Ecto neural progenitor cell (in vitro differentiated cells): ENCODE data around the gene KLC1.
A peak's percentile ranks its signal among the peaks of the same experiment; 100 is the strongest.
"Not testable (repeated sequence)": the region's sequence is repeated elsewhere in the genome, so short reads cannot be mapped to it uniquely, and the experiment has no call there.

ENCODE experiments used
- DNase-seq: peaks from one replicate; pipeline ENCODE4 v3.0.0-alpha.2; 2018; ENCODE audit warnings: low spot score

KLC1 gene

GRCh38 chr14:103625356-103626095, 3.5 kb upstream of the KLC1 start:
- no peak for DNase-seq

- DNase-seq: no peak
Observed at GRCh38 chr14:103626146-103626850, 2.7 kb upstream of the KLC1 start.

- DNase-seq: no peak
Observed at GRCh38 chr14:103627073-103628025, 1.7 kb upstream of the KLC1 start.

GRCh38 chr14:103628221-103628683, 759 bp upstream of the KLC1 start:
- peak; percentile 79 for DNase-seq

GRCh38 chr14:103629503-103630121, 601 bp downstream of the KLC1 start:
- DNase-seq: peak; percentile 82

DNA sequence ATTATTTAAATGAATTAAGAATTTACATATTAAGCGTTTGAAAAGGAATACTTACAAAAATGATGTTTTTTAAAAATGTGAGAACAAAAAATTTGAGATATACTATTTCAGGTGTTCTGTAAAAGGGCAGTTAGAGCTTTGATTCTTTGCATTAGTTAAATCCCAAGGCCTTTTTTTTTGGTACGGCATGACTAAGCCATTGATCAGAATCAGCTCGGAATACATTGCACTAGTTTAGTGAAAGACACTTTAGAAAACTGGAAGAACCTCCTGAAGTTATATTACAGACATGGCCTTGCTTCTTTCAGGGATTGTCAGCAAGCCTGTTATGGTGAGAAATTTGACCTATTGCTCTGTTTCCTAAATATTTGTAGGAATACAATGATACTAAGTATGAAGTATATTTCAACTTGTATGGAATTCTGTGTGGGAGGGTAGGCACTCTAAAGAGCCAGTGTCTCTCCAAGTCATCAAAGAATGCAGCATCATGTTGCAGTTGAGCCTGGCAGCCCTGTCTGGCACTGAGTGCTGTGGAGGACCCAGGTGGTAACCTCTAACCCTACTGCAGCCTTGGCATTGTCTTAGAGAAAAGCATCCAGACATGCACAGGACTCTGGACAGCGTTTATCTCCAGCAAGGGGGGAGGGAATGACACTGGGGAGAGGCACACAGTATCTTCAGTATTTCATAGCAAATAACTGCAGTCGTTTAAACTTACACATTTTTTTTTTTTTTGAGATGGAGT, 1.5 kb downstream of the KLC1 start:
- DNase-seq: no peak

- DNase-seq: no peak
Observed at GRCh38 chr14:103633391-103633790, 4.4 kb downstream of the KLC1 start.

- no peak for DNase-seq
Observed at GRCh38 chr14:103634156-103634555, 5.1 kb downstream of the KLC1 start.

DNA sequence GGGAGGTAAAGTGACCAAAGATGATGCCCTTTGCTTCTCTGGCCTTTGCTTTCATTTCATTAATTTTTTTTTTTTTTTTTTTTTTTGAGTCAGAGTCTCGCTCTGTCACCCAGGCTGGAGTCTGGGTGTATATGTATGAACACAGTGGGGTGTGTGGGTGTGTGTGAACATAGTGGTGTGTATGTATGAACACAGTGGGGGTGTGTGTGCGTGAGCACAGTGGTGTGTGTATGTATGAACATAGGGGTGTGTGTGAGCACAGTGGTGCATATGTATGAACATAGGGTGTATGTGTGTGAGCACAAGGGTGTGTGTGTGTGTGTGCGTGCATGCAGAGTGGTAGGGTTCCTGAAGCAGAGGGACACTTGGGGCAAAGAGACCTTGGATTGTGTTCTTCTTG, 9.6 kb downstream of the KLC1 start:
- no peak for DNase-seq

GRCh38 chr14:103641161-103641560, 12.2 kb downstream of the KLC1 start:
- no peak for DNase-seq

- DNase-seq: no peak
Observed at GRCh38 chr14:103646189-103646588, 17.2 kb downstream of the KLC1 start.

DNA sequence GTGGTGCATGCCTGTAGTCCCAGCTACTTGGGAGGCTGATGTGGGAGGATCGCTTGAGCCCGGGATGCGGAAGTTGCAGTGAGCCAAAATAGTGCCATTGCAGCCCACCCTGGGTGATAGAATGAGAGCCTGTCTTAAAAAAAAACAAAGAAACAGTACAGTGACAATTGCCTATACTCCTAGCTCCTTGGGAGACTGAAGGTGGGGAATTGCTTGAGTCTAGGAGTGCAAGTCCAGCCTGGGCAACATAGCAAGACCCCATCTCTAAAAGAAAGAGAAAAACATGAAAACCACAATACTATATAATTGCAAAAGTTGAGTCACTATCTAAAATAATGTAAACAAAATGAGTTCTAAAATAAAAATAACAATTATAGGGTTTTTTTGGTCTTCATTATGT, 20.0 kb downstream of the KLC1 start:
- DNase-seq: no peak

GRCh38 chr14:103650213-103650612, 21.2 kb downstream of the KLC1 start:
- no peak for DNase-seq

- no peak for DNase-seq
Observed at GRCh38 chr14:103651585-103651984, 22.6 kb downstream of the KLC1 start.

DNA sequence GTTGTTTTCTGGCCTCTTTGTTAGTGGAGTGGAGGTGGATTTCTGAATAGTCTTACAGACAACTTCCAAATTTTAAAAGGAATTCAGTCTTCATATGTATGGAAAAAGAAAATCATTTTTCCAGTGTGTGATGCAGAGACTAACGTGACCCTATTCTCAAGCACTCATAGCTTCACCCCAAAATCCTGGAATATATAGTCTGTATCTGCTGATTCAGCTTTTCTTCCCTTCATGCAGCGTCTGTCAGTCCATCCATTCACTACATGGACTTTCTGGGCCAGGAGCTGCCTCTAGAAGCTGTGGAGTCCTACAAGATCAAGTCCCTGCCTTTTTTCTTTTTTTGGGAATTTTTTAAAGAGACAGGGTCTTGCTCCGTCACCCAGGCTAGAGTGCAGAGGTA, 23.8 kb downstream of the KLC1 start:
- DNase-seq: no peak

- not testable (repeated sequence) for DNase-seq
Observed at GRCh38 chr14:103653336-103653735, 24.3 kb downstream of the KLC1 start.

GRCh38 chr14:103653805-103654204, 24.8 kb downstream of the KLC1 start:
- no peak for DNase-seq

DNA sequence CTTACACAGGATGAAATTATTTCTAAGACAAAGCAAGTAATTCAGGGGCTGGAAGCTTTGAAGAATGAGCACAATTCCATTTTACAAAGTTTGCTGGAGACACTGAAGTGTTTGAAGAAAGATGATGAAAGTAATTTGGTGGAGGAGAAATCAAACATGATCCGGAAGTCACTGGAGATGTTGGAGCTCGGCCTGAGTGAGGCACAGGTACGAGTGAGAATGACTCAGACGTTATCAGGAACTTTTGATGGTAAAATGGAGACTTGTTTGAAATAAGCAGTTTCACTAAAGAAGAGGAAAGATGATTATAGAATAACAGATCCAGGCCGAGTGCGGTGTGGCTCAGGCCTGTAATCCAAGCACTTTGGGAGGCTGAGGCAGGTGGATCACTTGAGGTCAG, 25.6 kb downstream of the KLC1 start:
- DNase-seq: no peak

- no peak for DNase-seq
Observed at GRCh38 chr14:103656031-103656755, 27.2 kb downstream of the KLC1 start.

GRCh38 chr14:103656756-103657133, 27.7 kb downstream of the KLC1 start:
- no peak for DNase-seq

DNA sequence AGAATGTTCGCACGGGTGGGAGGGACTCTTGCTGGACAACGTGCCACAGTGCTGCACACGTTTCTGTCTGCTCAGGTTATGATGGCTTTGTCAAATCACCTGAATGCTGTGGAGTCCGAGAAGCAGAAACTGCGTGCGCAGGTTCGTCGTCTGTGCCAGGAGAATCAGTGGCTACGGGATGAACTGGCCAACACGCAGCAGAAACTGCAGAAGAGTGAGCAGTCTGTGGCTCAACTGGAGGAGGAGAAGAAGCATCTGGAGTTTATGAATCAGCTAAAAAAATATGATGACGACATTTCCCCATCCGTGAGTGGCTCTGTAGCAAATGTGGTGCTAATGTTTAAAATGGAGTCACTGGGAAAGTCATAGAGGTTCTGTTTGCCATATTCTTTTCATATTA, 28.5 kb downstream of the KLC1 start:
- no peak for DNase-seq
